ENCODE measurements around the gene IRAK3. TPM values are rescaled to one million over a fixed set of nuclear protein-coding genes. Genes with fewer than 3 reads are reported as not detected.

Gene IRAK3
- total RNA-seq, 1 experiment from 2014 or later = 2.4 TPM

GRCh38 chr12:66140731-66141130, 48.3 kb upstream of the IRAK3 start:
- TF ChIP-seq, protein P1, sequence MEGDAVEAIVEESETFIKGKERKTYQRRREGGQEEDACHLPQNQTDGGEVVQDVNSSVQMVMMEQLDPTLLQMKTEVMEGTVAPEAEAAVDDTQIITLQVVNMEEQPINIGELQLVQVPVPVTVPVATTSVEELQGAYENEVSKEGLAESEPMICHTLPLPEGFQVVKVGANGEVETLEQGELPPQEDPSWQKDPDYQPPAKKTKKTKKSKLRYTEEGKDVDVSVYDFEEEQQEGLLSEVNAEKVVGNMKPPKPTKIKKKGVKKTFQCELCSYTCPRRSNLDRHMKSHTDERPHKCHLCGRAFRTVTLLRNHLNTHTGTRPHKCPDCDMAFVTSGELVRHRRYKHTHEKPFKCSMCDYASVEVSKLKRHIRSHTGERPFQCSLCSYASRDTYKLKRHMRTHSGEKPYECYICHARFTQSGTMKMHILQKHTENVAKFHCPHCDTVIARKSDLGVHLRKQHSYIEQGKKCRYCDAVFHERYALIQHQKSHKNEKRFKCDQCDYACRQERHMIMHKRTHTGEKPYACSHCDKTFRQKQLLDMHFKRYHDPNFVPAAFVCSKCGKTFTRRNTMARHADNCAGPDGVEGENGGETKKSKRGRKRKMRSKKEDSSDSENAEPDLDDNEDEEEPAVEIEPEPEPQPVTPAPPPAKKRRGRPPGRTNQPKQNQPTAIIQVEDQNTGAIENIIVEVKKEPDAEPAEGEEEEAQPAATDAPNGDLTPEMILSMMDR (IDR thresholded peaks at IDR 0.05) = no peak
- TF ChIP-seq SIN3A (IDR thresholded peaks at IDR 0.05; ENCODE audit: borderline replicate concordance, insufficient read depth, low read depth, low read length) (no peak), POLR2AphosphoS5 (IDR thresholded peaks at IDR 0.05; ENCODE audit: low read depth, low read length) (no peak), TCF7L2 (IDR thresholded peaks at IDR 0.05; ENCODE audit: low read depth, low read length) (no peak)
- TF ChIP-seq, protein P2, sequence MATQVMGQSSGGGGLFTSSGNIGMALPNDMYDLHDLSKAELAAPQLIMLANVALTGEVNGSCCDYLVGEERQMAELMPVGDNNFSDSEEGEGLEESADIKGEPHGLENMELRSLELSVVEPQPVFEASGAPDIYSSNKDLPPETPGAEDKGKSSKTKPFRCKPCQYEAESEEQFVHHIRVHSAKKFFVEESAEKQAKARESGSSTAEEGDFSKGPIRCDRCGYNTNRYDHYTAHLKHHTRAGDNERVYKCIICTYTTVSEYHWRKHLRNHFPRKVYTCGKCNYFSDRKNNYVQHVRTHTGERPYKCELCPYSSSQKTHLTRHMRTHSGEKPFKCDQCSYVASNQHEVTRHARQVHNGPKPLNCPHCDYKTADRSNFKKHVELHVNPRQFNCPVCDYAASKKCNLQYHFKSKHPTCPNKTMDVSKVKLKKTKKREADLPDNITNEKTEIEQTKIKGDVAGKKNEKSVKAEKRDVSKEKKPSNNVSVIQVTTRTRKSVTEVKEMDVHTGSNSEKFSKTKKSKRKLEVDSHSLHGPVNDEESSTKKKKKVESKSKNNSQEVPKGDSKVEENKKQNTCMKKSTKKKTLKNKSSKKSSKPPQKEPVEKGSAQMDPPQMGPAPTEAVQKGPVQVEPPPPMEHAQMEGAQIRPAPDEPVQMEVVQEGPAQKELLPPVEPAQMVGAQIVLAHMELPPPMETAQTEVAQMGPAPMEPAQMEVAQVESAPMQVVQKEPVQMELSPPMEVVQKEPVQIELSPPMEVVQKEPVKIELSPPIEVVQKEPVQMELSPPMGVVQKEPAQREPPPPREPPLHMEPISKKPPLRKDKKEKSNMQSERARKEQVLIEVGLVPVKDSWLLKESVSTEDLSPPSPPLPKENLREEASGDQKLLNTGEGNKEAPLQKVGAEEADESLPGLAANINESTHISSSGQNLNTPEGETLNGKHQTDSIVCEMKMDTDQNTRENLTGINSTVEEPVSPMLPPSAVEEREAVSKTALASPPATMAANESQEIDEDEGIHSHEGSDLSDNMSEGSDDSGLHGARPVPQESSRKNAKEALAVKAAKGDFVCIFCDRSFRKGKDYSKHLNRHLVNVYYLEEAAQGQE (IDR thresholded peaks at IDR 0.05; ENCODE audit: insufficient read depth in 1 of 2, low read depth in 2 of 2, low read length in 1 of 2) = no peak
- intact Hi-C loops (cut with micrococcal nuclease; ENCODE audit: unreplicated experiment) (loop anchor here (10.0 kb wide), 1 partner anchor 264 kb away; no protein-coding TSS in a partner anchor), in situ Hi-C loops (cut with HindIII; ENCODE audit: low pct_unique_long_range_greater_than_20kb, low sequenced_read_pairs) (no loop called here)
- peaks cover 31% of the 10 kb centered on the region for H3K36me3 ChIP-seq (ENCODE audit: control insufficient read depth, insufficient read depth, low read length)
- DNase-seq (ENCODE audit: low read depth, low spot score) (no peak), ATAC-seq (no peak)
- CTCF ChIA-PET = no interaction called here
- no peak overlapping the region for H3K27ac ChIP-seq (ENCODE audit: low read length)
- no peaks in the 10 kb centered on the region for H3K27me3 ChIP-seq (ENCODE audit: control insufficient read depth, insufficient read depth, low read length)
- POLR2A ChIA-PET = no interaction called here
- no peak overlapping the region for H3K4me3 ChIP-seq (ENCODE audit: low read depth in 2 of 2, low read length in 2 of 2)
- peaks cover 37% of the 10 kb centered on the region for H3K9me3 ChIP-seq (ENCODE audit: control insufficient read depth, insufficient read depth, low read depth, low read length)
- BruUV-seq (replicated peaks) = no TSS peak
- peaks cover 3% of the 10 kb centered on the region; the same call in 1 of the 2 replicates for H3K4me1 ChIP-seq (ENCODE audit: control insufficient read depth, insufficient read depth, low read length)

GRCh38 chr12:66141299-66141698, 47.7 kb upstream of the IRAK3 start:
- no peak for ATAC-seq
- no peak for TF ChIP-seq POLR2AphosphoS5 (IDR thresholded peaks at IDR 0.05; ENCODE audit: low read depth, low read length)
- TF ChIP-seq, protein P1 (IDR thresholded peaks at IDR 0.05) = no peak
- TF ChIP-seq, protein P2 (IDR thresholded peaks at IDR 0.05; ENCODE audit: insufficient read depth in 1 of 2, low read depth in 2 of 2, low read length in 1 of 2) = no peak
- TF ChIP-seq TCF7L2 (IDR thresholded peaks at IDR 0.05; ENCODE audit: low read depth, low read length) = no peak
- TF ChIP-seq SIN3A (IDR thresholded peaks at IDR 0.05; ENCODE audit: borderline replicate concordance, insufficient read depth, low read depth, low read length) = no peak
- DNase-seq (ENCODE audit: low read depth, low spot score) = no peak
- Histone ChIP-seq H3K4me1 (ENCODE audit: control insufficient read depth, insufficient read depth, low read length) (peaks cover 3% of the 10 kb centered on the region; the same call in 1 of the 2 replicates), H3K4me3 (ENCODE audit: low read depth in 2 of 2, low read length in 2 of 2) (no peak overlapping the region), H3K27me3 (ENCODE audit: control insufficient read depth, insufficient read depth, low read length) (no peaks in the 10 kb centered on the region), H3K36me3 (ENCODE audit: control insufficient read depth, insufficient read depth, low read length) (peaks cover 28% of the 10 kb centered on the region), H3K9me3 (ENCODE audit: control insufficient read depth, insufficient read depth, low read depth, low read length) (peaks cover 37% of the 10 kb centered on the region), H3K27ac (ENCODE audit: low read length) (no peak overlapping the region)
- POLR2A ChIA-PET = no interaction called here
- intact Hi-C loops (cut with micrococcal nuclease; ENCODE audit: unreplicated experiment) (loop anchor here (10.0 kb wide), 1 partner anchor 264 kb away; no protein-coding TSS in a partner anchor), in situ Hi-C loops (cut with HindIII; ENCODE audit: low pct_unique_long_range_greater_than_20kb, low sequenced_read_pairs) (no loop called here)
- no TSS peak for BruUV-seq (replicated peaks)
- CTCF ChIA-PET = no interaction called here
